ENCODE data around the gene NIN. TPM values are rescaled to one million over a fixed set of nuclear protein-coding genes. Genes with fewer than 3 reads are reported as not detected.
A peak's percentile ranks its signal among the peaks of the same experiment; 100 is the strongest.

Gene NIN
- total RNA-seq, 2 experiments from 2014 or later, result 56.9 to 57.9 TPM

GRCh38 chr14:50836515-50836914 is 5.6 kb upstream of the NIN start:
- H3K36me3 Mint-ChIP-seq (ENCODE audit: low read depth), result no peaks in the 10 kb centered on the region
- no peak overlapping the region for H3K4me3 Mint-ChIP-seq
- DNase-seq, result no peak
- no peaks in the 10 kb centered on the region for H3K27me3 Mint-ChIP-seq (ENCODE audit: low read depth)
- peaks cover 52% of the 10 kb centered on the region for H3K4me1 Mint-ChIP-seq (ENCODE audit: low read depth)
- CTCF ChIA-PET, result interaction anchor here (1.1 to 1.5 kb wide), 2 partner anchors 22 to 50 kb away, joined by 3 to 4 read pairs; no protein-coding TSS in a partner anchor
- no peak overlapping the region for H3K27ac Mint-ChIP-seq
- H3K9me3 Mint-ChIP-seq, result no peaks in the 10 kb centered on the region
- intact Hi-C loops (cut with micrococcal nuclease), result no loop called here

GRCh38 chr14:50835280-50835679 is 4.3 kb upstream of the NIN start:
- DNase-seq, result peak; percentile 57
- CTCF ChIA-PET, result interaction anchor here (1.5 kb wide), 1 partner anchor 24 kb away, joined by 4 read pairs; no protein-coding TSS in a partner anchor
- peaks cover 53% of the 10 kb centered on the region for H3K4me1 Mint-ChIP-seq (ENCODE audit: low read depth)
- H3K4me3 Mint-ChIP-seq, result peak overlapping the region; percentile 5
- H3K27me3 Mint-ChIP-seq (ENCODE audit: low read depth), result no peaks in the 10 kb centered on the region
- intact Hi-C loops (cut with micrococcal nuclease), result no loop called here
- H3K36me3 Mint-ChIP-seq (ENCODE audit: low read depth), result no peaks in the 10 kb centered on the region
- H3K9me3 Mint-ChIP-seq, result no peaks in the 10 kb centered on the region
- H3K27ac Mint-ChIP-seq, result no peak overlapping the region

GRCh38 chr14:50834802-50835276 is 3.9 kb upstream of the NIN start:
- Mint-ChIP-seq H3K4me3 (no peak overlapping the region), H3K9me3 (no peaks in the 10 kb centered on the region), H3K27me3 (ENCODE audit: low read depth) (no peaks in the 10 kb centered on the region), H3K27ac (no peak overlapping the region), H3K36me3 (ENCODE audit: low read depth) (no peaks in the 10 kb centered on the region), H3K4me1 (ENCODE audit: low read depth) (peaks cover 53% of the 10 kb centered on the region)
- intact Hi-C loops (cut with micrococcal nuclease), result no loop called here
- DNase-seq, result no peak
- CTCF ChIA-PET, result no interaction called here

- Mint-ChIP-seq H3K36me3 (ENCODE audit: low read depth) (no peaks in the 10 kb centered on the region), H3K4me3 (no peak overlapping the region), H3K27ac (no peak overlapping the region), H3K27me3 (ENCODE audit: low read depth) (no peaks in the 10 kb centered on the region), H3K4me1 (ENCODE audit: low read depth) (peaks cover 54% of the 10 kb centered on the region), H3K9me3 (no peaks in the 10 kb centered on the region)
- CTCF ChIA-PET, result interaction anchor here (0.7 to 1.2 kb wide), 2 partner anchors 27 to 292 kb away, joined by 3 to 4 read pairs; no protein-coding TSS in a partner anchor
- DNase-seq, result no peak
- intact Hi-C loops (cut with micrococcal nuclease), result no loop called here
Observed at GRCh38 chr14:50832935-50833630, 2.1 kb upstream of the NIN start.

- H3K27me3 Mint-ChIP-seq (ENCODE audit: low read depth), result no peaks in the 10 kb centered on the region
- no peak for DNase-seq
- H3K9me3 Mint-ChIP-seq, result no peaks in the 10 kb centered on the region
- intact Hi-C loops (cut with micrococcal nuclease), result loop anchor here (1.0 to 2.0 kb wide), 4 partner anchors 29 to 409 kb away; partner anchors contain the start of genes SAV1 and TMX1
- CTCF ChIA-PET, result interaction anchor here (3.1 kb wide), 1 partner anchor 10 kb away, joined by 10 read pairs; no protein-coding TSS in a partner anchor
- H3K4me1 Mint-ChIP-seq (ENCODE audit: low read depth), result peaks cover 57% of the 10 kb centered on the region
- H3K4me3 Mint-ChIP-seq, result peak overlapping the region; percentile 88
- peak overlapping the region; percentile 83 for H3K27ac Mint-ChIP-seq
- H3K36me3 Mint-ChIP-seq (ENCODE audit: low read depth), result peaks cover 3% of the 10 kb centered on the region
Observed at GRCh38 chr14:50831726-50832168, 785 bp upstream of the NIN start.

GRCh38 chr14:50830044-50830931 is 674 bp downstream of the NIN start:
- Mint-ChIP-seq H3K36me3 (ENCODE audit: low read depth) (peaks cover 6% of the 10 kb centered on the region), H3K27ac (peak overlapping the region; percentile 48), H3K4me3 (peak overlapping the region; percentile 88), H3K27me3 (ENCODE audit: low read depth) (no peaks in the 10 kb centered on the region), H3K9me3 (no peaks in the 10 kb centered on the region), H3K4me1 (ENCODE audit: low read depth) (peaks cover 65% of the 10 kb centered on the region)
- CTCF ChIA-PET, result interaction anchor here (1.0 to 3.1 kb wide), 6 partner anchors 9 to 233 kb away, joined by 3 to 19 read pairs (median 8); no protein-coding TSS in a partner anchor
- peak; percentile 83 for DNase-seq
- intact Hi-C loops (cut with micrococcal nuclease), result loop anchor here (1.0 to 2.0 kb wide), 5 partner anchors 8 to 411 kb away; partner anchors contain the start of genes SAV1 and TMX1

GRCh38 chr14:50829489-50830043 is 1.4 kb downstream of the NIN start:
- intact Hi-C loops (cut with micrococcal nuclease), result loop anchor here (1.0 to 10.0 kb wide), 7 partner anchors 7 to 965 kb away; partner anchors contain the start of genes ARF6, SAV1 and TMX1
- DNase-seq, result peak; percentile 22
- H3K27ac Mint-ChIP-seq, result peak overlapping the region; percentile 48
- H3K27me3 Mint-ChIP-seq (ENCODE audit: low read depth), result no peaks in the 10 kb centered on the region
- H3K4me1 Mint-ChIP-seq (ENCODE audit: low read depth), result peaks cover 63% of the 10 kb centered on the region
- peaks cover 6% of the 10 kb centered on the region for H3K36me3 Mint-ChIP-seq (ENCODE audit: low read depth)
- CTCF ChIA-PET, result interaction anchor here (0.6 to 3.1 kb wide), 9 partner anchors 8 to 493 kb away, joined by 3 to 19 read pairs (median 4); no protein-coding TSS in a partner anchor
- peak overlapping the region; percentile 88 for H3K4me3 Mint-ChIP-seq
- H3K9me3 Mint-ChIP-seq, result no peaks in the 10 kb centered on the region

GRCh38 chr14:50828721-50829488 is 2.1 kb downstream of the NIN start:
- no peak for DNase-seq
- peak overlapping the region; percentile 19 for H3K27ac Mint-ChIP-seq
- intact Hi-C loops (cut with micrococcal nuclease), result loop anchor here (10.0 kb wide), 2 partner anchors 934 to 964 kb away; partner anchors contain the start of gene ARF6
- peak overlapping the region; percentile 88 for H3K4me3 Mint-ChIP-seq
- no peaks in the 10 kb centered on the region for H3K9me3 Mint-ChIP-seq
- H3K4me1 Mint-ChIP-seq (ENCODE audit: low read depth), result peaks cover 65% of the 10 kb centered on the region
- no peaks in the 10 kb centered on the region for H3K27me3 Mint-ChIP-seq (ENCODE audit: low read depth)
- peaks cover 6% of the 10 kb centered on the region for H3K36me3 Mint-ChIP-seq (ENCODE audit: low read depth)
- CTCF ChIA-PET, result interaction anchor here (0.6 to 3.1 kb wide), 13 partner anchors 7 to 492 kb away, joined by 3 to 19 read pairs (median 4); no protein-coding TSS in a partner anchor

GRCh38 chr14:50826681-50827080 is 4.3 kb downstream of the NIN start:
- no peak for DNase-seq
- peaks cover 70% of the 10 kb centered on the region for H3K4me1 Mint-ChIP-seq (ENCODE audit: low read depth)
- H3K27ac Mint-ChIP-seq, result no peak overlapping the region
- peaks cover 8% of the 10 kb centered on the region for H3K36me3 Mint-ChIP-seq (ENCODE audit: low read depth)
- H3K4me3 Mint-ChIP-seq, result no peak overlapping the region
- CTCF ChIA-PET, result interaction anchor here (0.6 to 2.3 kb wide), 6 partner anchors 16 to 72 kb away, joined by 3 to 10 read pairs (median 4); no protein-coding TSS in a partner anchor
- no peaks in the 10 kb centered on the region for H3K9me3 Mint-ChIP-seq
- no peaks in the 10 kb centered on the region for H3K27me3 Mint-ChIP-seq (ENCODE audit: low read depth)
- intact Hi-C loops (cut with micrococcal nuclease), result loop anchor here (10.0 kb wide), 2 partner anchors 932 to 962 kb away; partner anchors contain the start of gene ARF6

GRCh38 chr14:50825307-50825706 is 5.7 kb downstream of the NIN start:
- intact Hi-C loops (cut with micrococcal nuclease), result loop anchor here (10.0 kb wide), 2 partner anchors 931 to 961 kb away; partner anchors contain the start of gene ARF6
- no peak for DNase-seq
- no peaks in the 10 kb centered on the region for H3K27me3 Mint-ChIP-seq (ENCODE audit: low read depth)
- H3K27ac Mint-ChIP-seq, result no peak overlapping the region
- H3K9me3 Mint-ChIP-seq, result no peaks in the 10 kb centered on the region
- peaks cover 17% of the 10 kb centered on the region for H3K36me3 Mint-ChIP-seq (ENCODE audit: low read depth)
- H3K4me1 Mint-ChIP-seq (ENCODE audit: low read depth), result peaks cover 79% of the 10 kb centered on the region
- CTCF ChIA-PET, result interaction anchor here (1.0 kb wide), 1 partner anchor 8 kb away, joined by 3 read pairs; no protein-coding TSS in a partner anchor
- no peak overlapping the region for H3K4me3 Mint-ChIP-seq
